ENCODE results near the gene IFT57. TPM values are rescaled to one million over a fixed set of nuclear protein-coding genes. Genes with fewer than 3 reads are reported as not detected.

IFT57 gene
- polyA plus RNA-seq, 1 of the 3 experiments (the other 2 are of a cell fraction), result 81.6 TPM

- Histone ChIP-seq H3K79me2 (ENCODE audit: insufficient read depth) (no peaks in the 10 kb centered on the region), H3K4me3 (ENCODE audit: low read depth in 2 of 2, low read length in 1 of 2) (no peak overlapping the region), H2AFZ (ENCODE audit: low read depth) (no peak overlapping the region), H3K36me3 (replicated peaks in 1 of 2; ENCODE audit: control insufficient read depth in 1 of 2, insufficient read depth in 2 of 2, low read length in 1 of 2) (peaks cover 14 to 17% of the 10 kb centered on the region in 2 experiments), H3K27ac (ENCODE audit: low read depth in 2 of 2, low read length in 1 of 2) (no peak overlapping the region), H4K20me1 (ENCODE audit: insufficient read depth) (no peaks in the 10 kb centered on the region), H3F3A (replicated peaks; ENCODE audit: insufficient read depth) (no peaks in the 10 kb centered on the region), H3K4me2 (no peak overlapping the region), H3K9me2 (no peaks in the 10 kb centered on the region), H3K27me3 (ENCODE audit: insufficient read depth) (no peaks in the 10 kb centered on the region), H3K9me3 (no peaks in the 10 kb centered on the region), H3K4me1 (ENCODE audit: control insufficient read depth in 1 of 2, insufficient read depth in 2 of 2, low read depth in 1 of 2, low read length in 1 of 2) (peaks cover 0 to 7% of the 10 kb centered on the region in 2 experiments; a peak in 1 of 4 replicates), H3K9ac (no peak overlapping the region)
- DNase-seq, result no peak
- TF ChIP-seq GATA2 (CRISPR knock-in tag; IDR thresholded peaks at IDR 0.05) (no peak), JUND (IDR thresholded peaks at IDR 0.05) (no peak), MAX (IDR thresholded peaks at IDR 0.05; ENCODE audit: low read depth) (no peak), FOXJ3 (CRISPR knock-in tag; IDR thresholded peaks at IDR 0.05) (no peak), TCF12 (IDR thresholded peaks at IDR 0.05) (no peak), RFX5 (IDR thresholded peaks at IDR 0.05; ENCODE audit: low read length) (no peak), CHD2 (IDR thresholded peaks at IDR 0.05; ENCODE audit: low read length, partially characterized antibody) (no peak), TAF1 (IDR thresholded peaks at IDR 0.05; ENCODE audit: borderline replicate concordance, low read depth, low read length) (no peak), NRF1 (IDR thresholded peaks at IDR 0.05; ENCODE audit: low read depth, low read length) (no peak), MEF2A (IDR thresholded peaks at IDR 0.05; ENCODE audit: borderline replicate concordance, low read depth) (no peak), TEAD4 (IDR thresholded peaks at IDR 0.05; ENCODE audit: borderline replicate concordance, insufficient read depth) (no peak), RXRA (IDR thresholded peaks at IDR 0.05; ENCODE audit: borderline replicate concordance, low read depth) (no peak)
- ChIA-PET CTCF (no interaction called here), POLR2A (no interaction called here)
- WGBS (ENCODE audit: low lambda C conversion rate), result 98% methylated on average over 7 of the region's 7 CpGs
Measured at GRCh38 chr3:108159105-108159504, 63.1 kb downstream of the IFT57 start.

- Histone ChIP-seq H3K36me3 (replicated peaks in 1 of 2; ENCODE audit: control insufficient read depth in 1 of 2, insufficient read depth in 2 of 2, low read length in 1 of 2) (peaks cover 11 to 15% of the 10 kb centered on the region in 2 experiments), H3K9me2 (no peaks in the 10 kb centered on the region), H3K4me2 (no peak overlapping the region), H3K9me3 (no peaks in the 10 kb centered on the region), H3K4me3 (ENCODE audit: low read depth in 2 of 2, low read length in 1 of 2) (no peak overlapping the region), H3K4me1 (ENCODE audit: control insufficient read depth in 1 of 2, insufficient read depth in 2 of 2, low read depth in 1 of 2, low read length in 1 of 2) (peaks cover 0 to 7% of the 10 kb centered on the region in 2 experiments; a peak in 1 of 4 replicates), H3K79me2 (ENCODE audit: insufficient read depth) (no peaks in the 10 kb centered on the region), H3F3A (replicated peaks; ENCODE audit: insufficient read depth) (no peaks in the 10 kb centered on the region), H3K27me3 (ENCODE audit: insufficient read depth) (no peaks in the 10 kb centered on the region), H4K20me1 (ENCODE audit: insufficient read depth) (no peaks in the 10 kb centered on the region), H3K9ac (no peak overlapping the region), H3K27ac (ENCODE audit: low read depth in 2 of 2, low read length in 1 of 2) (no peak overlapping the region), H2AFZ (ENCODE audit: low read depth) (no peak overlapping the region)
- no peak for DNase-seq
- CTCF ChIA-PET, result interaction anchor here (0.9 to 1.2 kb wide), 2 partner anchors 12 to 20 kb away, joined by 3 to 4 read pairs; no protein-coding TSS in a partner anchor
- POLR2A ChIA-PET, result no interaction called here
- TF ChIP-seq USF1 (IDR thresholded peaks at IDR 0.05; ENCODE audit: borderline replicate concordance, low read depth) (no peak), SIN3A (IDR thresholded peaks at IDR 0.05; ENCODE audit: borderline replicate concordance, low read depth, low read length) (no peak), YY1 (IDR thresholded peaks at IDR 0.05; ENCODE audit: low read depth) (no peak), MAX (IDR thresholded peaks at IDR 0.05; ENCODE audit: low read depth) (no peak), TEAD4 (IDR thresholded peaks at IDR 0.05; ENCODE audit: borderline replicate concordance, insufficient read depth) (no peak), PBX3 (IDR thresholded peaks at IDR 0.05) (no peak), RAD21 (IDR thresholded peaks at IDR 0.05; ENCODE audit: low read length) (no peak), POLR2AphosphoS5 (IDR thresholded peaks at IDR 0.05; ENCODE audit: low read depth, low read length) (no peak), FOXJ3 (CRISPR knock-in tag; IDR thresholded peaks at IDR 0.05) (no peak), RCOR1 (IDR thresholded peaks at IDR 0.05; ENCODE audit: low read length) (no peak), SMC3 (IDR thresholded peaks at IDR 0.05; ENCODE audit: low read depth, low read length) (no peak), IRF3 (IDR thresholded peaks at IDR 0.05; ENCODE audit: low read depth, low read length) (no peak), RXRA (IDR thresholded peaks at IDR 0.05; ENCODE audit: borderline replicate concordance, low read depth) (no peak), TCF12 (IDR thresholded peaks at IDR 0.05) (no peak)
- whole genome bisulfite sequencing (ENCODE audit: low lambda C conversion rate), result 91% methylated on average over 1 of the region's 1 CpG
Measured at GRCh38 chr3:108158251-108158650, 64.0 kb downstream of the IFT57 start.

Measured in SK-N-SH (cell line).